Erythroblast (primary cell): Measurements from ENCODE around the gene ZPBP2.

ENCODE experiments used
- DNase-seq, 2 experiments: peaks; one replicate each; lab custom pipeline; 2025; lab: John Stamatoyannopoulos, UW
- GATA1 ChIP-seq: IDR thresholded peaks from 2 replicates; pipeline ENCODE4 v1.6.1; 2011; ENCODE audit warnings: low read depth, mild to moderate bottlenecking, control low read depth, low read length, moderate library complexity
- POLR2A ChIP-seq: IDR thresholded peaks from 2 replicates; pipeline ENCODE4 v1.6.1; 2011; ENCODE audit warnings: mild to moderate bottlenecking, low read length

Gene ZPBP2

DNA sequence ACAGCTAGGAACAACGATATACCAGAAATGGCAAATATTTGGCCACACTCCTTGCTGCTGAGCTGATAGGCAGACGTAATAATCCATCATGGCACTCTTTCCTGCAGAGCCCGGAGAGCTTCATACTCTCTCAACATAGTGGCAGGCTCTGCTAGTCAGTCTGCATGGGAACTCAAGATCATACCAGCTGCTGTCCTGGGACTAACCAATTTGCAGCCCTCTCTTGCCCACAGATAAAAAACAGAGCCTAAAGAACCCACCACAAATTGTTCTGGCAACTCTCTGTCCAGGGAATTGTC is 36.9 kb downstream of the ZPBP2 start:
- no peak for TF ChIP-seq POLR2A
- TF ChIP-seq GATA1 = no peak
- no peak for DNase-seq

DNA sequence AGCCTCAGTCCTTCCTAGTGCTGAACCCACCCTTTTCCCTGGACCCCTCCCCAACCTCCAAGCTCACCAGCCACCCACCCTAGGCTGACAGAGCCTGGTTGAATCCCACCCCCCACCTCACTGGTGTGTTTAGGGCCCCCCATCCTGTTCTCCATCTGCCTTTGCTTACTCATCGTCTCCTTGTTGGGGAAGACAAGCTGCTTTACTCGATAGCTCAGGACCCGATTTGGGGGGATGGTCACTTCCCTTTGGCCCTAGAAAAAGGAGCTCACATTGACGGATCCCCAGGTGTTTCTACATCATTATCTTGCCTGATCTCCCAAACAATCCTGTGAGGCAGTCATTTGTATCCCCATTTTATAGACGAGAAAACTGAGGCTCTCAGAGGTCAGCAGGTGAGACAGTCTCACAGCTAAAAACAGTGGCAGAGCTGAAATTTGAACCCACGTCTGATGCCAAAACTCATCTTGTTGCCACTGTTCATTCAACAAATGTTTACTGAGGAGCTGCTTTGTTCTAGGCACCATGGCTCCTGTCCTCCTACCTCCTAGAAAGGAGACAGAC is 40.9 kb downstream of the ZPBP2 start:
- TF ChIP-seq POLR2A = no peak
- no peak for TF ChIP-seq GATA1
- no peak for DNase-seq

DNA sequence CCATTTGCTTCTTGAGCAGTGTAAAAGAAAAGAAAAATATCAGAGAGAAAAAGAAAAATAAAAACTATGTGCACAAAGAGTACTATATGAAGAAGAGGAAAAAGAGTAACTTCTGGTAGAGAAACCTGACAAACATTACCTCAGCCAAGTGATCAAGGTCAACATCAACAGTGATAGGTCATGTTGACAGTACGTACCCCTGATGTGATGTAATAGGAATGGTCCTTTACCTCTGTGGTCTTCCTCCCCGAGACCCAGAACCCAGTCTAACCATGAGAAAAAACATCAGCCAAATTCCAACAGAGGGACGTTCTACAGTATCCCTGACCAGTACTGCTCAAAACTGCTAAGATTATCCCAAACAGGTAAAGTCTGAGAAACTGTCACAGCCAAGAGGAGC is 46.0 kb downstream of the ZPBP2 start:
- TF ChIP-seq POLR2A (no peak), GATA1 (no peak)
- no peak for DNase-seq

DNA sequence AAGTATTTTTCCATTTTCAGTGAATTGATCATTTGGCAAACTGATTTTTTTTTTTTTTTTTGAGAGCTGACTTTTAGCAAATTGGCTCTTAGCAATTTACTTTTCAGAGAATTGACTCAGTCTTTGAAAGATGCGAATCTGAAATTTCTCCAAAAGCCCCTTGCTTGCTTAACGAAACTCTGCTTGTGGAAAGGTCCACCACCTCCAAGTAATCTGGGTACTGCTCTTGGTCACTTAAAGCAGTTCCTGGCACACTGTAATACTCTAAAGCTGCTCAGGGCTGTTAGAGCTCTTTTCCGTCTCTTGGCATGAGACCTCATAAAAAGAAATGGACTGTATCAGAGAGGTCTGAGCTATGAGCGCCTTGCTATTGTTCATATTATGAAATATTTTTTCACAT is 47.6 kb downstream of the ZPBP2 start:
- TF ChIP-seq GATA1 = no peak
- TF ChIP-seq POLR2A = no peak
- DNase-seq = no peak

DNA sequence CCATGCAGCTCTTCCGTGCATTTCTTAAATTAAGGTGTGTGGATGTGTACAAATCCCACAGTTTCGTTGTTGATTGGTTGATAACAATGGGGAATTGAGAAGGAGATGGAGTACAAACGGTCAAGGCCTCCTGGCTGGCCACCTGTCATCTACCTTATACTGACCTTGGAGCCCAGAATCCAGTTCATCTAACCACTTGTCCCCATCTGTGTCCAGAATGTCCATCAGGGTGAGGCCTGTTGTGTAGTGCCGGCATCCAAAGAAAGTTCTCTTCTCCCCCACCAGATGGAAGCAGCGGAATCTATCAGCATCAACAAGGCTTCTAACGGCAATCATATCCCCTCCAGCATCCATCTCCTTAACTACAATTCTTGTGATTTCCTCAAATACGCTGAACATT is 48.9 kb downstream of the ZPBP2 start:
- DNase-seq = peak; percentile 16 to 20
- no peak for TF ChIP-seq GATA1
- TF ChIP-seq POLR2A = no peak

DNA sequence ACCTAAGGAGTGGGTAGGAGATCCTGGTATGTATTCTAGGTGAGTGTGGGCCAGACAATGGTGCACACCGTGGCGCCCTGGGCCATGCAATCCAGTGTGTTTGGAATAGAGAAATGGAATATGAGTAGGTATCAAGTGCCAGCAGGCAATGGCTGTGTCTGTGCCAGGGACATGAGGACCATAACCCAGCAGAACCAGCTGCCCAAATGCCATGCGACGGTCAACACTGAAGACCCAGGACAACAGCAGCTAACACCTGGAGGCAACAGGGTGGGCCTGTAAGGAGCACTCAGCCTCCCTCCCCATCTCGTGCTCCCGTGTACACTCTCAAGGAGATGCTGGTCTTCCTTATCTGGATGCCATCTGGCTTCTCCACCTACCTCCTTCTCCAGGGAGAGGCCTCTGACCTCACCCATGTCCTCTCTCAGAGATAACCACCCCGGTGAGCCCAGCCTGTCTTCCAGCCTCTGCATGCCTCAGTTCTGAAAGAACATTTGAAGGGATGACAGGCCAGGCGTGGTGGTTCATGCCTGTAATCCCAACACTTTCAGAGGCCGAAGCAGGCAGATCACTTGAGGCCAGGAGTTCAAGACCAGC is 51.2 kb downstream of the ZPBP2 start:
- peak; percentile 70 to 83 for DNase-seq
- TF ChIP-seq GATA1 (no peak), POLR2A (no peak)

DNA sequence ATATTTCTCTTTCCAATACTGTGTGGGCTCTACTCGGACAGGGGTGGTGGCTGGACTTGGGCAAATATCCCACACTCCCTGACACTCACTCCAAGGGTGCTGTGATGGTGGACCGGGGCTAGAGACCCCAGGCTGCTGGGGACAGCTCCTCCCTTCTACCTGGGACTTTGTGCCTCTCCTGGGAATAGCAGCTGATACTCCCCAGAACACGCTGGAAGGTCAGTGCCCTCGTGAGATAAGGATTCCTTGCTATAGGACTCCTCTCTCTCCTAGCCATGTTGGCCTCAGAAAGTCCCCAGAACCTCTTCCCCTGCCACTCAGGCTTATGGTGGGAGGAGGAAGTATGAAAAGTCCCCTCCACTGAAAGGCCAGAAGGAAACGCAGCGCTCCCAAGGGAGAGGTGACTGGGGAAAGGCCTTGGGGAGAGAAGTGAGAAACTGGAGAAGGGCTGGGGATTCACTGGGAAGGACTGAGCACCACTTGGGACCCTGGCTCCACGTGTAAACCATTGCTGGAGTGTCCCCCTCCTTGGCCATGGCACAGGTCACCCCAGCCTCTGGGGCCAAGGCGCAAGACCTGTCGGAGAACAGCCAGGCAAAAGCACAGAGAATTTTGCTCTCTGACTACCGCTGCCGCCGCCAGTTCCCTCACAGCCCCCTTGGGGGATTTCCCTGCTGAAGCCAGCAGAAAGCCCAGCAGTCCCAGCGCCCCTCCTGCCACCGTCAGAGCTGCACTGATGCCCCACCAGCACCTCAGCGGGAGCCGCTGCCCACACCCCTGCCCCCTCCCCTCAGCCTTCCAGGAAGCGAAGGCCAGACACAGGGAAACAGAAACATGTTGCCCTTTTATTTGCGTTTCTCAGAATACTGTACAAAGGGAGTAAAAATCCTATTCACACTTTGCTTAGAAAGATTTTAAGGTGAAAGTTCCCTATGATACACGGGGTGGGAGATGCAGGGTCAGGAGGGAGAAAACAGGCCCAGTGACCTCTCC is 52.5 kb downstream of the ZPBP2 start:
- DNase-seq = no peak
- TF ChIP-seq GATA1 = no peak
- no peak for TF ChIP-seq POLR2A

DNA sequence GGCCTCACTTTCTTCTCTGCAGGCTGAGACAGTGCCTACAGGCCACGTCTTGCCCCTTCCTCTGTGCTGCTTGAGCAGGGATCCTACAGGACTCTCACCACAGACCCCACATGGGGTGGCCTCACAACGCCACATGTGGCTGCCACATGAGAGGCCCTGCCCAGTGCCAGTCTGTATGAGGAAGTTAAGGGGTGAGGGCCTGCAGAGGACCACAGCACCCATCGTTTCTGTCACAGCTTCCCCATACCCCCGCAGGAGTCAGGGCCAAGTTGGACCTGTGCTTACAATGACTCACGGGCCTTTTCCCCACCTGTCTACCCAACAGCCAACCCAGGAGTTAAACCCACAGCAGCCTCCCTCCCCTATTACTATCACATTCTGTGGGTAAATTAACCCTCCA is 53.3 kb downstream of the ZPBP2 start:
- TF ChIP-seq GATA1 (no peak), POLR2A (no peak)
- DNase-seq = no peak

DNA sequence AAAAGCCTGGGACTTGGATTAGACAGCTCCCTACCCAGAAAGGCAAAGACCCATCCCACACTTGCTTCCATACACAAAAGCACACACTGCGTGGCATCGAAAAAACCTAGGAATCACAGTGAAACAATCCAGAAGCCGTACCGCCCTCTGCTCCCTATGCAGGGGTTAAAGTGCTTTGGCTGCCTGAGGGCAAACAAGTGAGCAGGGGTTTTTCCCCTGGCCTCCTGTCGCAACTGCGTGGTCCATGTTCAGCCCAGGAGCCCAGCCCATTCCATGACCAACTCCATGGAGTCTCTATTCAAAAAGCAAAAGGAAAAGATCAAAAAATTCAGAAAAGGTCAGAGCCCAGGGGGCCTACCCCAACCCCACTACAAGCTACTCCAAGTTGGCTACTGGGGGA is 54.0 kb downstream of the ZPBP2 start:
- DNase-seq = no peak
- TF ChIP-seq GATA1 = no peak
- no peak for TF ChIP-seq POLR2A

DNA sequence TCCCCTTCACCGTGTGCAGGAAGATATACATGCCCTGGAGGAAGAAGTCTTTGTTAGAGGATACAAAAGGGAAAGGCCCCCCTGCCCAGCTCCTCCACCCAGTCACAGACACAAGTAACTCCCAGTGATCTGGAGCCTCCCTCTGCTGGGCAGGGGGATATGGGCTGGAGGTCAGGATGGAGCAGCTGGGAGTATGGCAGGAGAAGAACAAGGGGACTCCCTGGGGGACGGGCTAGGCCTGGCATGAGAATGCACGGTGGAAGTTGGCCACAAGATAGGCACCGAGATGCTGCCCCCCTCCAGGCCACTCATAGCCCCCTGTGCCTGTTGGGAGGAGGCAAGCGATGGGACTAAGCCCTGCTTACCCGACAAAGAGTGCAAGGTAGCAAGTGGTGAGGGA is 55.2 kb downstream of the ZPBP2 start:
- DNase-seq = no peak
- TF ChIP-seq GATA1 = no peak
- no peak for TF ChIP-seq POLR2A

DNA sequence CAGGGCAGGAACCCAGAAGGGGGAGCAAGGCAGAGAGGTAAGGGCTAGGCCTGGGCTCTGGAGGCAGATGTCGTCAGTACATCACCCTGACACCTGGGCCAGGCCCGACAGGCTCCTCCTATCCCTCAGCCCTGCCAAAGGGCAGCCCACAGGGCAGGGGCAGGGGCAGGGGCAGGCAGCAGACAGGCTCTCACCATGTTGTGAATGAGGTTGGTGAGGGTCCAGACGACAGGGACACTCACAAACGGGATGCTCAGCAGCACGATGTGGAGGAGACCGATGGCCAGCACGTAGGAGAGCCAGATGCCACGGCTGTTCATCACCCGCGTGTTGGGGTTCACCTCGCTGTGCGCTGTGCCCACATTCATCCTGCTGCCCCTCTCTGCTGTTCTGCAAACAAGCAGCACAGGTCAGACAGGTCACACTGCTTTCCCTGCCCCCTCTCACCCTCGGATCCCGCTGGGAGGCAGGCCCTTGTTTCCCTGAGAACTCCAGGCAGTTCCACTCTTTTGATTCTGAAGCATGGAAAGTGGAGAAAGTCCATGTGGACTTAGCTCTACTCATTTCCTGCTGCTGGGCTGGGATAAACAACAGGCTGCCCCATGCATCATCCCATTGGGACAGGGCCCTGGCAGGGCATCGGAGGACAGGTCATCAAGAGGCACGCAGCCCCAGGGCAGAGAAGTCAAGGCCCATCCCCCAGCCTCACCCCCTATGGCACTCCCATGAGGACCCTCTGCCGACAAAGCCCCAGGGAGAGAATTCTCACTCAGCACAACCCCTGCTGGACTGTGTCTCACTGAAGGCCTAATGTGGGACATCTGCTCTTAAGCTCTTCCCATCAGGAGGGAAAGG is 56.1 kb downstream of the ZPBP2 start:
- TF ChIP-seq POLR2A (no peak), GATA1 (no peak)
- no peak for DNase-seq

DNA sequence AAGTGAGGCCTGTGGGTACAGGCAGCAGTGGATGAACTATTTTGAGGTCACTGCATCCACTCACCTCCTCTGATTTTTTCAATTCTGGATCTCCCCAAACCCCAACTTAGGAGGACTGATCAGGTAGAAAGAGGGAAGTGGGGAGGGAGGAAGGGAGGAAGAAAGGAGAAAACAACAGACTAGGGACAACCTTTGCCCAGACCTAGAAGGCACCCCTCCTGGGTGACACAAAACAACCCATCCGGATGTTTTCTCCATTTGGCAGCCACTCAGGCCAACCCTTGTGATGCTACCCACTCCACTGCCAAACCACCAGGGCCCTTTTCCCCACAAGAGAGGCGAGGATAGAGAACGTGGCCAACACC is 56.7 kb downstream of the ZPBP2 start:
- DNase-seq = no peak
- no peak for TF ChIP-seq POLR2A
- no peak for TF ChIP-seq GATA1

DNA sequence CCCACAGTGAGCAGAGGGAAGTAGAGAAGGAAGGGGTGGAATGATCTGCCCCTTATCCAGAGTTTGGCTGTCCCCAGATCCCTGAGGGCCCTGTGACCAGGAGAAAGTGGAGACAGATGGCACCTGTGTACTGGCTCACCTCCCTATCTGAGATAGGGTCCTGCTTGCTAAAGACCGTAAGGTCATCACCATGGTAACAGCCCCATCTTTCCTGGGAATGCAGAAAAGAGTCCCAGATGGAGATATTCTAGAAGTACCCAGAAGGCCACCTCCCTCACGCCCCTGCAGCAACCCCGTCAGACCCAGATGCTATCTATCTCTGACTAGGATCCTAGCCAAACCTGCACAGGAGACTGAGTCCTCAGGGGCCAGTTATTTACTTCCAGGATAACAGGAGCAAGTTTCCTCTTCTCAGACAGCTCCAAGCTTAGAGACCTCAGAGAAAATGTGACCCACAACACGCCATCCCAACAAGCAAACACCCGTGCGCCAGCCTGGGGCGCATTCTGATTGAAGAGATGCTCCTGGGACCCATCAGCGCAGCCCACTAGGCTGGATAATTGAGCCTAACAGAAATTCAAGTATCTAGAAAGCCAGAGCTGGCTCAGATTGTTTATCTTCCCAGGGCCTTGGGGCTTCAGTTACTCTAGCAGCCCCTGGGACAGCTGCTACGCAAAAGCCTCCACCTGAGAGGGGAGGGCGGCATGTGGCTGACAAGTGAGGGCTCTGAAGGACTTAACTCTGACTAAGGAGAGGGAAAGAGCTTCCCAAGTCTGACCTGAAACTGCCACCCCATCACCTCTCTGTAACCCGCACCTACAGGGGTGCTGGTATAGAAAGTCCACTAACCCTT is 57.5 kb downstream of the ZPBP2 start:
- peak; percentile 45 to 57 for DNase-seq
- TF ChIP-seq POLR2A (no peak), GATA1 (no peak)
